IPS DF 19.7 (cell line): ENCODE measurements around the gene CFAP20DC.
"Not testable (repeated sequence)": the region's sequence is repeated elsewhere in the genome, so short reads cannot be mapped to it uniquely, and the experiment has no call there.

Source experiments
- DNase-seq: peaks from one replicate; pipeline ENCODE4 v3.0.0-alpha.2; 2013; ENCODE audit warnings: low read depth, low spot score

CFAP20DC gene

GRCh38 chr3:58746758-58747157 is 303.1 kb downstream of the CFAP20DC start:
- DNase-seq: no peak

- no peak for DNase-seq
These were observed 306.5 kb downstream of the CFAP20DC start for GRCh38 chr3:58743296-58743695.

- DNase-seq: no peak
These were observed 307.6 kb downstream of the CFAP20DC start for GRCh38 chr3:58742239-58742638.

GRCh38 chr3:58737644-58738043 is 312.2 kb downstream of the CFAP20DC start:
- DNase-seq: no peak

GRCh38 chr3:58731673-58732072 is 318.2 kb downstream of the CFAP20DC start:
- DNase-seq: no peak

- no peak for DNase-seq
These were observed 321.1 kb downstream of the CFAP20DC start for GRCh38 chr3:58728723-58729122.

GRCh38 chr3:58725326-58725853 is 324.4 kb downstream of the CFAP20DC start:
- no peak for DNase-seq

GRCh38 chr3:58724336-58724735 is 325.5 kb downstream of the CFAP20DC start:
- no peak for DNase-seq

- DNase-seq: no peak
These were observed 326.7 kb downstream of the CFAP20DC start for GRCh38 chr3:58723173-58723572.

GRCh38 chr3:58722561-58722960 is 327.3 kb downstream of the CFAP20DC start:
- DNase-seq: no peak

- no peak for DNase-seq
These were observed 329.3 kb downstream of the CFAP20DC start for GRCh38 chr3:58720526-58720925.

GRCh38 chr3:58719684-58720083 is 330.1 kb downstream of the CFAP20DC start:
- DNase-seq: no peak

GRCh38 chr3:58713715-58714401 is 336.0 kb downstream of the CFAP20DC start:
- DNase-seq: no peak

- no peak for DNase-seq
These were observed 338.0 kb downstream of the CFAP20DC start for GRCh38 chr3:58711871-58712270.

GRCh38 chr3:58708983-58709382 is 340.8 kb downstream of the CFAP20DC start:
- DNase-seq: not testable (repeated sequence)

- DNase-seq: no peak
These were observed 341.6 kb downstream of the CFAP20DC start for GRCh38 chr3:58708116-58708791.

GRCh38 chr3:58707390-58707930 is 342.4 kb downstream of the CFAP20DC start:
- no peak for DNase-seq

- no peak for DNase-seq
These were observed 343.2 kb downstream of the CFAP20DC start for GRCh38 chr3:58706395-58707167.

GRCh38 chr3:58704745-58705144 is 345.1 kb downstream of the CFAP20DC start:
- DNase-seq: no peak

- DNase-seq: not testable (repeated sequence)
These were observed 345.5 kb downstream of the CFAP20DC start for GRCh38 chr3:58704304-58704703.

- DNase-seq: no peak
These were observed 351.6 kb downstream of the CFAP20DC start for GRCh38 chr3:58698246-58698645.

- DNase-seq: no peak
These were observed 352.3 kb downstream of the CFAP20DC start for GRCh38 chr3:58697561-58697960.
